Measurements from ENCODE around the gene ZNF732. TPM values are rescaled to one million over a fixed set of nuclear protein-coding genes. Genes with fewer than 3 reads are reported as not detected.
"Not testable (repeated sequence)": the region's sequence is repeated elsewhere in the genome, so short reads cannot be mapped to it uniquely, and the experiment has no call there.

The ZNF732 gene
- total RNA-seq, 4 donors from 2014 or later = 1.4 to 2.3 (median 1.7) TPM

GRCh38 chr4:244471-244870 is 60.8 kb downstream of the ZNF732 start:
- peaks cover 0 to 36% (median 11%) of the 10 kb centered on the region in 3 donors for H3K9me3 ChIP-seq
- H3K27me3 ChIP-seq = no peaks in the 10 kb centered on the region
- no peak for DNase-seq
- H3K4me3 ChIP-seq = no peak overlapping the region
- TF ChIP-seq POLR2A (IDR thresholded peaks at IDR 0.05) (no peak), CTCF (IDR thresholded peaks at IDR 0.05) (peak; percentile 31 to 70 (median 60))
- intact Hi-C loops (cut with DNase I) = no loop called here
- H3K27ac ChIP-seq = no peak overlapping the region
- WGBS, 2 donors = 39 to 44% methylated on average over 7 of the region's 7 CpGs
- no peaks in the 10 kb centered on the region for H3K36me3 ChIP-seq
- H3K4me1 ChIP-seq = no peaks in the 10 kb centered on the region

- peaks cover 0 to 36% (median 11%) of the 10 kb centered on the region in 3 donors for H3K9me3 ChIP-seq
- TF ChIP-seq POLR2A (IDR thresholded peaks at IDR 0.05) (no peak), CTCF (IDR thresholded peaks at IDR 0.05) (no peak)
- H3K4me3 ChIP-seq = no peak overlapping the region
- H3K27me3 ChIP-seq = no peaks in the 10 kb centered on the region
- 56 to 72% methylated on average over 4 to 5 of the region's 5 CpGs for WGBS, 2 donors
- H3K27ac ChIP-seq = no peak overlapping the region
- no peaks in the 10 kb centered on the region for H3K36me3 ChIP-seq
- DNase-seq = no peak
- intact Hi-C loops (cut with DNase I) = no loop called here
- H3K4me1 ChIP-seq = no peaks in the 10 kb centered on the region
Observed at GRCh38 chr4:243426-243825, 61.8 kb downstream of the ZNF732 start.

GRCh38 chr4:242121-242848 is 63.0 kb downstream of the ZNF732 start:
- H3K4me3 ChIP-seq = peak overlapping the region; percentile 19 to 66 (median 40)
- H3K36me3 ChIP-seq = no peaks in the 10 kb centered on the region
- TF ChIP-seq POLR2A (IDR thresholded peaks at IDR 0.05) (no peak), CTCF (IDR thresholded peaks at IDR 0.05) (peak; percentile 73 to 88 (median 86))
- intact Hi-C loops (cut with DNase I) = no loop called here
- peak overlapping the region in 3 of 4 donors; percentile 2 to 62 (median 10) for H3K27ac ChIP-seq
- H3K27me3 ChIP-seq = no peaks in the 10 kb centered on the region
- H3K4me1 ChIP-seq = no peaks in the 10 kb centered on the region
- 29 to 47% methylated on average over 10 to 12 of the region's 15 CpGs for WGBS, 2 donors
- no peak for DNase-seq
- H3K9me3 ChIP-seq = peaks cover 0 to 26% (median 8%) of the 10 kb centered on the region in 3 donors

GRCh38 chr4:241411-241810 is 63.9 kb downstream of the ZNF732 start:
- not testable (repeated sequence) for DNase-seq, H3K27ac ChIP-seq
- 68% methylated on average over 6 to 7 of the region's 7 CpGs for WGBS, 2 donors

GRCh38 chr4:236028-236427 is 69.2 kb downstream of the ZNF732 start:
- H3K27ac ChIP-seq = no peak overlapping the region
- H3K9me3 ChIP-seq = peaks cover 0 to 18% (median 5%) of the 10 kb centered on the region in 3 donors
- H3K27me3 ChIP-seq = no peaks in the 10 kb centered on the region
- no peak overlapping the region for H3K4me3 ChIP-seq
- intact Hi-C loops (cut with DNase I) = no loop called here
- TF ChIP-seq CTCF (IDR thresholded peaks at IDR 0.05) (no peak), POLR2A (IDR thresholded peaks at IDR 0.05) (no peak)
- 82 to 86% methylated on average over 2 of the region's 2 CpGs for WGBS, 2 donors
- no peaks in the 10 kb centered on the region for H3K4me1 ChIP-seq
- H3K36me3 ChIP-seq = no peaks in the 10 kb centered on the region
- no peak for DNase-seq

More at GRCh38 chr4:241411-241810, 63.9 kb downstream of the ZNF732 start:
- H3K36me3 ChIP-seq; H3K27me3 ChIP-seq; H3K4me3 ChIP-seq; H3K4me1 ChIP-seq; intact Hi-C loops (cut with DNase I): not testable (repeated sequence)
- H3K9me3 ChIP-seq = peaks cover 0 to 18% (median 0%) of the 10 kb centered on the region in 3 donors

Data from esophagus squamous epithelium (tissue), 5 donors.